RWPE2 (cell line): ENCODE data around the gene NDUFB2.

Source experiments
- ATAC-seq: fragments of 200-7000 bp; cut with Tn5 transposase; 3 replicates; pipeline ENCODE4 v1.9.1; 2021; ENCODE audit warnings: low read depth
- DNase-seq: peaks from one replicate; pipeline ENCODE4 v3.0.0-alpha.2; 2020; ENCODE audit warnings: low spot score
- H3K27ac ChIP-seq: fragments of 450-650 bp; 2 replicates; pipeline ENCODE4 v1.5.1; 2017; ENCODE audit warnings: mild to moderate bottlenecking; ENCODE audit not compliant: poor library complexity, severe bottlenecking
- H3K27me3 ChIP-seq: fragments of 250-450 bp; sonication (Bioruptor Pico); 2 replicates; pipeline ENCODE4 v1.5.1; 2021; ENCODE audit warnings: mild to moderate bottlenecking, moderate library complexity; ENCODE audit not compliant: insufficient read depth, poor library complexity, severe bottlenecking
- H3K36me3 ChIP-seq: fragments of 250-450 bp; sonication (Bioruptor Pico); 2 replicates; pipeline ENCODE4 v1.5.1; 2020; ENCODE audit warnings: low read depth, mild to moderate bottlenecking, moderate library complexity
- H3K4me1 ChIP-seq: fragments of 250-450 bp; sonication (Bioruptor Pico); 2 replicates; pipeline ENCODE4 v1.5.1; 2021; ENCODE audit warnings: mild to moderate bottlenecking, moderate library complexity; ENCODE audit not compliant: insufficient read depth, poor library complexity, severe bottlenecking
- H3K4me3 ChIP-seq: fragments of 250-450 bp; sonication (Bioruptor Pico); 2 replicates; pipeline ENCODE4 v1.5.1; 2021; ENCODE audit warnings: mild to moderate bottlenecking, moderate library complexity; ENCODE audit not compliant: severe bottlenecking
- H3K9me3 ChIP-seq: fragments of 250-450 bp; sonication (Bioruptor Pico); 2 replicates; pipeline ENCODE4 v1.5.1; 2021; ENCODE audit warnings: mild to moderate bottlenecking, moderate library complexity; ENCODE audit not compliant: severe bottlenecking
- CTCF ChIP-seq: fragments of 450-650 bp; IDR thresholded peaks from one replicate; pipeline ENCODE4 v1.5.1; 2017; ENCODE audit warnings: mild to moderate bottlenecking, moderate library complexity; ENCODE audit not compliant: poor library complexity, severe bottlenecking

Gene NDUFB2

DNA sequence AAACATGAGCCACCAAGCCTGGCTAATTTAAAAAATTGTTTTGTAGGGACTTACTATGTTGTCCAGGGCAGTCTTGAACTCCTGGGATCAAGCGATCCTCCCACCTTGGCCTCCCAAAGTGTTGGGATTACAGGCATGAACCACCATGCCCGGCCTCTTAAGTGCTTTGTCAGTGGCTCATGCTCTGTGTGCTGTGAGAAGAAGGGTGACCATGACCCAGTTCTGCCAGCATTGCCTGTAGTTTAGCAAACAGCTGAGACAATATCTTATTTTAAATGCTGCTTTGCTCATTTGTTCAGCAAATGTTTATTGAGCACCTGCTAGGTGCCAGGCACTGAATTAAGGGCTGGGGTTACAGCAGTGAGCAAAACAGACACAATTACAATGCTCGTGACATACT lies 14.7 kb upstream of the NDUFB2 start:
- Histone ChIP-seq H3K27ac (no peak overlapping the region), H3K9me3 (no peaks in the 10 kb centered on the region), H3K4me1 (no peaks in the 10 kb centered on the region), H3K27me3 (no peaks in the 10 kb centered on the region), H3K4me3 (no peak overlapping the region), H3K36me3 (peaks cover 33% of the 10 kb centered on the region)
- TF ChIP-seq CTCF = no peak
- ATAC-seq (no peak), DNase-seq (no peak)

GRCh38 chr7:140683657-140684056 lies 12.9 kb upstream of the NDUFB2 start:
- DNase-seq (no peak), ATAC-seq (no peak)
- no peaks in the 10 kb centered on the region for H3K27me3 ChIP-seq
- no peak for TF ChIP-seq CTCF
- H3K4me1 ChIP-seq = no peaks in the 10 kb centered on the region
- H3K4me3 ChIP-seq = no peak overlapping the region
- peaks cover 34% of the 10 kb centered on the region for H3K36me3 ChIP-seq
- no peaks in the 10 kb centered on the region for H3K9me3 ChIP-seq
- no peak overlapping the region for H3K27ac ChIP-seq

- Histone ChIP-seq H3K27me3 (no peaks in the 10 kb centered on the region), H3K4me3 (no peak overlapping the region), H3K9me3 (no peaks in the 10 kb centered on the region), H3K36me3 (peaks cover 30% of the 10 kb centered on the region), H3K27ac (no peak overlapping the region), H3K4me1 (no peaks in the 10 kb centered on the region)
- TF ChIP-seq CTCF = no peak
- DNase-seq (no peak), ATAC-seq (no peak)
Measured at GRCh38 chr7:140684066-140684950, 12.2 kb upstream of the NDUFB2 start.

GRCh38 chr7:140685407-140686087 lies 11.0 kb upstream of the NDUFB2 start:
- Histone ChIP-seq H3K36me3 (peaks cover 21% of the 10 kb centered on the region), H3K9me3 (no peaks in the 10 kb centered on the region), H3K27ac (no peak overlapping the region), H3K4me3 (no peak overlapping the region), H3K4me1 (no peaks in the 10 kb centered on the region), H3K27me3 (no peaks in the 10 kb centered on the region)
- no peak for DNase-seq
- ATAC-seq = no peak
- no peak for TF ChIP-seq CTCF
